H1 (cell line): ENCODE measurements around the gene NIFK. TPM values are rescaled to one million over a fixed set of nuclear protein-coding genes. Genes with fewer than 3 reads are reported as not detected.

ENCODE experiments used
- BCL11A ChIP-seq, 2 experiments: IDR thresholded peaks; one replicate each; pipeline ENCODE4 v1.6.1; 2011; ENCODE audit warnings: low read depth in 2 of 2, low read length in 2 of 2, mild to moderate bottlenecking in 2 of 2
- PHF8 ChIP-seq: fragments of 200-600 bp; sonication (generic); conservative IDR thresholded peaks from 2 replicates; pipeline ENCODE4 v1.7.1; 2012; ENCODE audit warnings: low read depth, mild to moderate bottlenecking, inconsistent platforms, low read length, moderate library complexity
- TBP ChIP-seq: IDR thresholded peaks from 2 replicates; pipeline ENCODE4 v1.6.1; 2011; ENCODE audit warnings: low read depth, low read length, improper control_type of control experiment
- polyA plus RNA-seq, 7 experiments: library from polyadenylated mRNA; depleted of rRNA in 3 of 7; stranded (reverse) in 5 of 7; unstranded in 2 of 7; fragments of >200 nt in 5 of 7; fragments of 200-250 nt in 2 of 7; gene quantifications; 1 replicate in 5 of 7; 2 replicates in 1 of 7; 4 replicates in 1 of 7; pipeline versions ENCODE4 v1.2.1 to v1.2.3, GENCODE V29; 2011 to 2013; ENCODE audit warnings: missing spikeins in 2 of 7, mixed read lengths in 2 of 7
- total RNA-seq: library from RNA; stranded (reverse); fragmentation: NEBNext Ultra II Directional; extraction: Animal tissue kit (Norgen Biotek cat#: 25700); gene quantifications from 2 replicates; pipeline ENCODE4 v1.2.1, GENCODE V29; 2021

Gene NIFK
- total and polyA plus RNA-seq, 2 of the 8 experiments (the other 6 are each of a cell fraction or from before 2014, with no cell fraction given): 24.4 to 117 TPM

DNA sequence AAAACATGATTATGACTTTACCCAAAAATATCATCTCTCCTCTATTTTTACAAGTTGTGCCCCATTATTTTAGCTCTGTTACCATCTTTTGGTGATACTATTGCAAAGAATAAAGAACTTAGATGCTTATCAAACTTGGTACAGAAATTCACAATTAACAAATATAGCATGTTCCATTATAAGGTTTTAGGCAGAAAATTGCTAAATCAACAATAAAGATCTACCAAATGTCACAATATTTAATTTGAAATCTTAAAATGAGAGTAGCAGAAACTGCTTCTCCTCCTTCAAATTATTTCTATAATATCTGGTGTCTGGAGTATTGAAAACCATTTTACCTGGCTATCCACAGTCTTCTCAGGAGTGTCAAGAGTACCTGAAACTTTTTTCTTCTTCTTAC, 8.7 kb downstream of the NIFK start (continued):
- TF ChIP-seq BCL11A (IDR thresholded peaks at IDR 0.05; ENCODE audit: low read depth in 2 of 2, low read length in 2 of 2) (no peak), TBP (no peak), PHF8 (no peak)
